Upper lobe of right lung (tissue), 1 donor: ENCODE results near the gene RCBTB2. TPM values are rescaled to one million over a fixed set of nuclear protein-coding genes. Genes with fewer than 3 reads are reported as not detected.
A peak's percentile ranks its signal among the peaks of the same experiment; 100 is the strongest.

Experiments used
- ATAC-seq: fragments of 200-7000 bp; cut with Tn5 transposase; one replicate; pipeline ENCODE4 v1.9.1; 2020; ENCODE audit warnings: mild to moderate bottlenecking, moderate library complexity
- DNase-seq: peaks from one replicate; pipeline ENCODE4 v3.0.0-alpha.2; 2020
- H3K27ac ChIP-seq: fragments of 200-600 bp; one replicate; pipeline ENCODE4 v1.8.0; 2022
- H3K27me3 ChIP-seq: fragments of 200-600 bp; one replicate; pipeline ENCODE4 v1.8.0; 2022; ENCODE audit warnings: mild to moderate bottlenecking
- H3K36me3 ChIP-seq: fragments of 200-600 bp; one replicate; pipeline ENCODE4 v1.8.0; 2022
- H3K4me1 ChIP-seq: fragments of 200-600 bp; one replicate; pipeline ENCODE4 v1.8.0; 2022
- H3K4me3 ChIP-seq: fragments of 200-600 bp; one replicate; pipeline ENCODE4 v1.8.0; 2022; ENCODE audit warnings: mild to moderate bottlenecking
- H3K9me3 ChIP-seq: fragments of 200-600 bp; one replicate; pipeline ENCODE4 v1.8.0; 2022
- intact Hi-C: fragments of 100-400 bp; cut with DNase I; formaldehyde crosslinking; loops from one replicate; pipeline ENCODE4 v1.11.0; 2022
- total RNA-seq: library from RNA; stranded (reverse); fragmentation: NEBNext Ultra II Directional; extraction: Animal tissue kit (Norgen Biotek cat#: 25700); gene quantifications from one replicate; pipeline ENCODE4 v1.2.1, GENCODE V29; 2021
- TF ChIP-seq, protein P1 (sequence below): fragments of 200-600 bp; IDR thresholded peaks from one replicate; pipeline ENCODE4 v1.8.0; 2022; ENCODE audit warnings: antibody characterized with exemption
- donor health status: DM: no; HTN: yes; CAD: no; lungs with severe emphysema.

Gene RCBTB2
- total RNA-seq, 1 donor from 2014 or later = 18.4 TPM

DNA sequence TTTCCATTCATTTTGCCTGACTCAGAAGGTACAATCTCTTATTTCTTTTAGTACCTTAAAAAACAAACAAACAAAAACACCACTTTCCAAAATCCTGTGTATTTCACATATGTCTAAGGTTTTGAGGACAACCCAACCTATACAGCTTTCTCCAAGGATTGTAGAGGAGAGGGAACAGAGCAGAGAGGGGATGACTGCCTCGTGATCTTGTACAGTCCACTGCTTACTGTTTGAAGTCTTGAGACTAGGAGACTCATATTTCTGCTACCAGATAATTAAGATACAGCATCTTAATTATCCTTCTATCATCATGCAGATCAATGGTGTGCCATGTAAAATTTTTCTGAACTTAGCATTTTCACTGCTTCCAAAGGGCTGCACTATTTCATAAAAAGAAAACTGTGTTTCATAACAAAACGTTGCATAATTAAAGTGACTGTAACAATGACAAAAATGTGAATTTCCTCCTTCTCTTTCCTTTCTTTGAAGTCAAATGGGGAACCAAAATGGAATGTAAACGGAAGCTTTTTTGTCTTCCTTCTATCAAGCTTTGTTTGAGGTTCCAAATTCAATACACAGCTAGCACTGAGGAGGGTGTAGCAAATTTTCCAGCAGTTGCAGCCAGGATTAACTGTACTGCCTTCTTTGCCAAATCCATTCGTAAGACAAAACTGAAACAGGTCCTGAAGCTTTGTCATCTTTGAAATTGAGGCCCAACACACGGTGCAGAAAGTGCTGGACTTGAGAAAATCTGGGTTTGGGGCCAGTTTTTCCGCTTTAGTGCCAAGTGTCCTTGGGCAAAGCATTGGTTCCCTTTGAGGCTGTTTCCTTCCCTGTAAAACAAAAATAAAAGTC lies 34.9 kb upstream of the RCBTB2 start:
- Histone ChIP-seq H3K4me3 (no peak overlapping the region), H3K36me3 (no peaks in the 10 kb centered on the region), H3K27me3 (no peaks in the 10 kb centered on the region), H3K9me3 (no peaks in the 10 kb centered on the region), H3K4me1 (peaks cover 53% of the 10 kb centered on the region), H3K27ac (peak overlapping the region; percentile 84)
- TF ChIP-seq, protein P1, sequence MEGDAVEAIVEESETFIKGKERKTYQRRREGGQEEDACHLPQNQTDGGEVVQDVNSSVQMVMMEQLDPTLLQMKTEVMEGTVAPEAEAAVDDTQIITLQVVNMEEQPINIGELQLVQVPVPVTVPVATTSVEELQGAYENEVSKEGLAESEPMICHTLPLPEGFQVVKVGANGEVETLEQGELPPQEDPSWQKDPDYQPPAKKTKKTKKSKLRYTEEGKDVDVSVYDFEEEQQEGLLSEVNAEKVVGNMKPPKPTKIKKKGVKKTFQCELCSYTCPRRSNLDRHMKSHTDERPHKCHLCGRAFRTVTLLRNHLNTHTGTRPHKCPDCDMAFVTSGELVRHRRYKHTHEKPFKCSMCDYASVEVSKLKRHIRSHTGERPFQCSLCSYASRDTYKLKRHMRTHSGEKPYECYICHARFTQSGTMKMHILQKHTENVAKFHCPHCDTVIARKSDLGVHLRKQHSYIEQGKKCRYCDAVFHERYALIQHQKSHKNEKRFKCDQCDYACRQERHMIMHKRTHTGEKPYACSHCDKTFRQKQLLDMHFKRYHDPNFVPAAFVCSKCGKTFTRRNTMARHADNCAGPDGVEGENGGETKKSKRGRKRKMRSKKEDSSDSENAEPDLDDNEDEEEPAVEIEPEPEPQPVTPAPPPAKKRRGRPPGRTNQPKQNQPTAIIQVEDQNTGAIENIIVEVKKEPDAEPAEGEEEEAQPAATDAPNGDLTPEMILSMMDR = no peak
- intact Hi-C loops = no loop called here
- no peak for DNase-seq
- ATAC-seq = peak; percentile 38

DNA sequence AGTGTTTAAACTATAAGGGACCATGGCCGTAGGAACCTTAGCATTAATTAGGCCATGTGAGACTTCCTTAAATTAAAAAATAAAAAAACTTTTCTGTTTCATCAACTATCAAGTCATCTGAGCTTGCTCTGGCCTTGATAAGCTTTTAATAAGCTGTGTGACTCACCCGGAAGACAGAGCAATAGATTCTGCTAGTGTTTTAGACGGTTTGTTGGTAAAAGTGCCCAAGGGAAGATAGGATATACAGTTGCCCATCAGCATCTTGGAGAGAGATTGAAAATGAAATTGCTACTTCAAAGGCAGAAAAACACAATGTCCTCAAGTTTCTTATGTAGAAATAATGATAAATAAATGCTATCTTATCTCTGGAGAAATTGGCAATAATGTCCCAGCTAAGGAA lies 31.2 kb upstream of the RCBTB2 start:
- Histone ChIP-seq H3K4me1 (peaks cover 22% of the 10 kb centered on the region), H3K4me3 (no peak overlapping the region), H3K27me3 (no peaks in the 10 kb centered on the region), H3K27ac (peak overlapping the region; percentile 34), H3K36me3 (no peaks in the 10 kb centered on the region), H3K9me3 (no peaks in the 10 kb centered on the region)
- no peak for DNase-seq
- ATAC-seq = no peak
- intact Hi-C loops = no loop called here
- TF ChIP-seq, protein P1 = no peak

DNA sequence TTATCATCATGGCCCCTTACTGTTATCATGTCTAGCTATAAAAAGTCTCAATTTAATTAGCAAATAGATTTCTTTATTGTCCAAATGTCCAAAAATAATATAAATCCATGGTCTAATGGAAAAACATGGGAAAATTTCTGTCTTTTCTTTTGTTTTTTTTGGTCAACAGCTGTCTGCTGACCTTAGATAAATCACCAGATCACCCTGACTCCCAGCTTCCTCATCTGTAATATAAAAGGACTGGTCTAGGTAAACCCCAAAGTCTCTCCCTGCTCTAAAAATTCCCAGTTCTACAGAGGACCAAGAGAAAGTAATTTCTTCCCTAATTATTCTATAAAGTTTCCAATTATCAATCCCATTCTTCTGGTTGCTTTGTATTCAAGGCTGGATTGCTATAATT lies 30.7 kb upstream of the RCBTB2 start:
- H3K9me3 ChIP-seq = no peaks in the 10 kb centered on the region
- no peak overlapping the region for H3K4me3 ChIP-seq
- DNase-seq (no peak), ATAC-seq (no peak)
- H3K27me3 ChIP-seq = no peaks in the 10 kb centered on the region
- TF ChIP-seq, protein P1 = no peak
- H3K36me3 ChIP-seq = no peaks in the 10 kb centered on the region
- peak overlapping the region; percentile 34 for H3K27ac ChIP-seq
- H3K4me1 ChIP-seq = peaks cover 19% of the 10 kb centered on the region
- intact Hi-C loops = no loop called here

DNA sequence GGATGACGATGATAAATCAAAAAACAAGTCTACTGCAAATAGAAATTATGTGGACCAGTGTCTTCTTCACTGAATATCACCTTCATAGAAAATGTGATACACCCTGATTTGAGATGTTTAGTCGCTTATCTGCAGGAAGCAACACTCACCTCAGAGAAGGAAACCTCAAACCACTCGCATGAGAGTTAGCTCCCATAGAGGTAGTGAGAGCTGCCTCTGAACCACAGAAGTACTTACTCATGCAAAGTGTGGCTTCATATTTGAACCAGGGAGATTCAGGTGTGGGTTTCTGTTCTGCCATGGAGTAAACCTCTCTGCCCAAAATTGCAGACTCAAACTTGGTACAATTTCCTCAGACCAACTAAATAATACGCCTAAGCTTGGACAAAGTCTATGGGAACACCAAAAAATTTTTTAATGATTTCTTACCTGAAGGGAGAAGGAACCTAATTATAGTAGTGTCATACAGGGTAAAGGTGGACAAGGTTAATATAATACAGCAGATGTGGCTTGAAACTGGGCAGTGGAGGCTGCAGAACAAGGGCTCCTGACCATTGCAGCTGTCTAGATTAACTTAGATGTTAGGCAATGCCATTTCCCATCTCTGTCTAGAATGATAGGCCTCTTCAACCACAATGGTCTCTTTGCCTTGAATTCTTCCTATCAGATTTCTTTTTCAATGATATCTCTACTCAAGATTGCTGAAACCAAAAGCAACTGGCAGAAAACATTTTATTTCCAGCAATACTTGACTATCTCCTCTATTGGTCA lies 29.6 kb upstream of the RCBTB2 start:
- H3K27me3 ChIP-seq = no peaks in the 10 kb centered on the region
- H3K27ac ChIP-seq = no peak overlapping the region
- no peak overlapping the region for H3K4me3 ChIP-seq
- ATAC-seq = peak; percentile 73
- H3K9me3 ChIP-seq = no peaks in the 10 kb centered on the region
- no peaks in the 10 kb centered on the region for H3K36me3 ChIP-seq
- intact Hi-C loops = no loop called here
- DNase-seq = no peak
- peaks cover 8% of the 10 kb centered on the region for H3K4me1 ChIP-seq
- TF ChIP-seq, protein P1 = no peak

DNA sequence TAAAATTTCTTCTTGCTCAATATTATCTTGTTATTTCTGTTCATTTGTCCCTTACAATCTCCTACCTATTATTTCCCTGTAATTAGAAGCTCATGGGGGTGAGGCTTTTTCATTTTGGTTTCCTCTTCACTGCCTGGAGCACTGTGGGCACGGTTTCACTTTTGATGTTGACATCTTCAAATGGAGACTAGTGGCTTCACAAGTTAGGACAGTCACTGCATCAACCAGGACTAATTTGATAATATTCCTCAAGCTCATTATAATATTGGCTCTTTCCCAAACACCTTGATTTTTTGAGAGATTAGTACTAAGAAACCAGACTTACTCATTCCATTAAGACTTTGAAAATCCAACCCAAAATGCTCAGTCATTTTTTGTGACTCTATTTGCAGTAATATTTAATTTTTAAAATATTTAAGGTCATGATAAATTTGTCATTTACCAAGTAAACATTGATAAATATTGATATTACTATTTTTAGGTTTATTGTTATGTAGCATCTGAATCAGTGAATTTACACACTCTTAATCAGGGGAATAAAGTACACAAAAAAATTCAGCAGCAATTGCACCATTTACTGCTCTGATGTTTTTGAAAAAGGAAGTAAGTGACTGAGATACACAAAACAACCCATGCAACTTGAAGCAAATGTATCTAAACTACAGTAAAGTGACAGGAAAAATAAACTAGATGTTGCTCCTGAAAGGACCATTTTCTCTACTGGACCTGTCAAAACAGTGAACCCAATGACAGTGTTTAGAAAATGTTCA lies 28.8 kb upstream of the RCBTB2 start:
- no peak for ATAC-seq
- H3K27ac ChIP-seq = no peak overlapping the region

More for the DNA sequence above, 28.8 kb upstream of the RCBTB2 start:
- intact Hi-C loops = no loop called here
- Histone ChIP-seq H3K9me3 (no peaks in the 10 kb centered on the region), H3K4me1 (peaks cover 5% of the 10 kb centered on the region), H3K27me3 (no peaks in the 10 kb centered on the region), H3K4me3 (no peak overlapping the region), H3K36me3 (no peaks in the 10 kb centered on the region)
- DNase-seq = no peak
- TF ChIP-seq, protein P1 = no peak
